Psoas muscle (tissue), 8 donors: Measurements from ENCODE around the gene MYO1D. TPM values are rescaled to one million over a fixed set of nuclear protein-coding genes. Genes with fewer than 3 reads are reported as not detected.

Experiments used
- ATAC-seq, 4 donors: fragments of 200-7000 bp; cut with Tn5 transposase; one replicate each; pipeline ENCODE4 v1.9.1; 2020; ENCODE audit warnings: moderate library complexity in 3 of 4, mild to moderate bottlenecking in 2 of 4
- DNase-seq, 2 donors: peaks; one replicate each; pipeline ENCODE4 v3.0.0-alpha.2; 2020
- H3K27ac ChIP-seq: fragments of 200-600 bp; one replicate; pipeline ENCODE4 v1.8.0; 2022
- H3K27me3 ChIP-seq, 3 donors: fragments of 200-600 bp in 1 of 3; one replicate each; pipeline versions ENCODE4 v1.6.1 to v1.8.0; 2013 to 2022; ENCODE audit warnings: low read length in 2 of 3, mild to moderate bottlenecking in 2 of 3, moderate library complexity in 1 of 3; ENCODE audit not compliant: insufficient read depth in 3 of 3
- H3K36me3 ChIP-seq, 2 donors: fragments of 200-600 bp in 1 of 2; one replicate each; pipeline versions ENCODE4 v1.6.1 to v1.8.0; 2013 to 2022; ENCODE audit warnings: low read depth in 1 of 2, mild to moderate bottlenecking in 1 of 2, moderate library complexity in 1 of 2; ENCODE audit not compliant: insufficient read depth in 1 of 2
- H3K4me1 ChIP-seq: fragments of 200-600 bp; one replicate; pipeline ENCODE4 v1.8.0; 2022
- H3K4me3 ChIP-seq: fragments of 200-600 bp; one replicate; pipeline ENCODE4 v1.8.0; 2022; ENCODE audit warnings: mild to moderate bottlenecking
- H3K9me3 ChIP-seq: fragments of 200-600 bp; one replicate; pipeline ENCODE4 v1.8.0; 2022
- CTCF ChIP-seq: fragments of 200-600 bp; IDR thresholded peaks from one replicate; pipeline ENCODE4 v1.8.0; 2022; ENCODE audit warnings: antibody characterized with exemption
- WGBS, 3 donors: extraction: QIAGEN DNeasy Blood & Tissue Kit; methylation state at CpG; one replicate each; pipeline versions ENCODE4 v1.1.6 to v1.1.7; 2013; 5-methylcytosine and 5-hydroxymethylcytosine counted together
- intact Hi-C, 2 donors: fragments of 100-400 bp; cut with DNase I; formaldehyde crosslinking; loops; one replicate each; pipeline versions ENCODE4 v1.11.0 to v1.14.2; 2022
- polyA plus RNA-seq, 3 donors: library from polyadenylated mRNA; stranded (reverse); fragments of 200-250 nt; gene quantifications; one replicate each; pipeline ENCODE4 v1.2.3, GENCODE V29; 2013
- total RNA-seq, 4 donors: library from RNA; stranded (reverse); fragmentation: NEBNext Ultra II Directional in 2 of 4; extraction: Animal tissue kit (Norgen Biotek cat#: 25700) in 2 of 4; gene quantifications; one replicate each; pipeline versions ENCODE4 v1.2.1 to v1.2.4, GENCODE V29; 2021 to 2023
- donor health status: healthy with polysubstance abuse.
- donor health status: DM: no; HTN: no; CAD: no; lungs with moderate emphysema.
- donor health status: Bipolar disorder and iron deficiency.
- donor health status: healthy.
- donor health status: DM: yes; HTN: yes; CAD: no.
- donor health status: DM: no; HTN: no; CAD: no.
- donor health status: DM: no; HTN: no; CAD: no.
- donor health status: DM: yes; HTN: yes; CAD: no.

The MYO1D gene
- total and polyA plus RNA-seq, 7 donors = 1.8 to 5.9 (median 4.1) TPM

DNA sequence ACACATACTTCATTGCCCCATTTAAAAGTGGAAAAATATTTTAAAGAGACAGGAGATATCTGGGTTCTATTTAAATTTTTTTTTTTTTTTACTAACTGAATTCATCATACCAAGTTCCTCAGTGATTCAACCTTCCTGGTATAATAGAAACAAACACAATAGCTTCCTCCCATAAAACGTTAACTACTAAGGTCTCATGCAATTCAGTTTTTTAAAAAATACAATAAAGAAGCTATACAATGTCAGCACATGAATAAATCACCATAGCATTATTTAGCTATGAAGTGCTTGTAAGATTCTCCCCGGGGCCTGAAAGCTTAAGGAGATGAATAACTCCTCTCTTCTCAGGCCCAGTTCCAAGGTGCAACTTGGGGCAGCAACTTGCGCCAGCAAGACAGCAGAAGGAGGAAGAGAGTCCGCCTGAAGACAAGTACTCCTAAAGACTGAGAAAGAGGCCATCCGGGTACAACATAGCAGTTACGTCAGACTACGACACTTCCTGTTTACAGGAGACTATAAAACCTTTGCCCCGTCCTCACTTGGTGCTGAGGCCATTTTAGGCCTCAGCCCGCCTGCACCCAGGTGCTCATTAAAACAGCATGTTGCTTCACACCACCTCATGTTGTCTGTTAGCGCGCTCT is 81.5 kb downstream of the MYO1D start:
- H3K27ac ChIP-seq = no peak overlapping the region
- no peak overlapping the region for H3K4me3 ChIP-seq
- ATAC-seq (no peak), DNase-seq (no peak)
- 81 to 87% (median 85%) methylated on average over 11 of the region's 11 CpGs for WGBS, 3 donors
- no peaks in the 10 kb centered on the region for H3K9me3 ChIP-seq
- no peaks in the 10 kb centered on the region for H3K36me3 ChIP-seq
- intact Hi-C loops = no loop called here
- no peaks in the 10 kb centered on the region for H3K4me1 ChIP-seq
- H3K27me3 ChIP-seq = peaks cover 0 to 4% (median 0%) of the 10 kb centered on the region in 3 donors
- TF ChIP-seq CTCF = no peak

DNA sequence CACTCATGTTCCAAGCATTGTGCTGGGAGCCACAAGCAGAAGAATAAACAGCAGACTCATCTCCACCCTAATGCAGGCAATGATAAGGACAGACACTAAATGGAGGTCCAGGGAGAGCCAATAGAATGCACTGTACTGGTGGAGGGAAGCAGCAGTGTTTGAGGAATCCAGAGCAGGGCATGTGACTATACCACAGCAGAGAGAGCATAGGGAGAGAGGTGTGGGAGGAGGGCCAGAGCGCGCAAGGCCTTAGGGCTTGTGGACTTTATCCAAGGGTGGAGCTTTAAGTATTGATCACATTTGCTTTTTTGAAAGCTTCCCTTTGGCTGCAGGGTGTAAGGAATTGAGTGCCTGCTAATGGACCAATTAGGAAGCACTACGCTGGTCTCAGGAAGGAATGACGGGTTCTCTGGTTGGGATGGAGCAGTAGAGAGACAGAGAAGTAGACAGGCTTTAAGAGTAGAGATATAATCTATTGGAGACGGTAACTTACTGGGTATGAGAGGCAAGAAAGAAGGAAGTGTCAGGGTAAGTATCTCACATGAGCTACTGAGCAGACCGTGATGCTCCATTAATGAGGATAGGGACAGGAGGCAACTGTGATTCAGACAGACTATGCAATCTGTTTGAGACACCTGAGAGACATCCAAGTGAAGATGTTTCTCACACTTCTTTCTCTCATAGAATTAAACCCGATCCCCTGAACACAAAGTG is 82.2 kb downstream of the MYO1D start:
- intact Hi-C loops = no loop called here
- H3K4me3 ChIP-seq = no peak overlapping the region
- H3K36me3 ChIP-seq = no peaks in the 10 kb centered on the region
- H3K27ac ChIP-seq = no peak overlapping the region
- DNase-seq = no peak
- no peak for TF ChIP-seq CTCF
- H3K4me1 ChIP-seq = no peaks in the 10 kb centered on the region
- H3K9me3 ChIP-seq = no peaks in the 10 kb centered on the region
- 88 to 93% (median 92%) methylated on average over 7 of the region's 7 CpGs for WGBS, 3 donors
- no peak for ATAC-seq
- H3K27me3 ChIP-seq = peaks cover 0 to 4% (median 0%) of the 10 kb centered on the region in 3 donors

DNA sequence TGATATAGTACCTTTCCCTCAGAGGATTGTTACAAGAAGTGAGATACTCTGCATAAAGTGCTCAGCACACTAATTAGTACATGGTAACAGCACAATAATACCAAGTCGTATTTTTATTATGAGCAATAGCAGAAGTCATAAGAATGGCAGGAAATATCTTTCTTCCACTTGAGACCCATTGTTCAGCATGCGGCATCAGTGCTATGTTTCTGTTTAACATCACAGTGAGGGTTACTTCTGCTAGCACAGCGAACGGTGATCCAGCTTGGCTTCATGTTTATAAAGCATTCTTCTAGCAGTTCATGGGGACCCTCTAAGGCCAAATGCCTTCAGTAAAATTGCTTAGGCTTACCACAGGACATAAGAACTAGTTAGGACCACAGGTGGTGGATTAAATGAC is 83.1 kb downstream of the MYO1D start:
- H3K27me3 ChIP-seq = peaks cover 0 to 4% (median 0%) of the 10 kb centered on the region in 3 donors
- DNase-seq (no peak), ATAC-seq (no peak)
- WGBS, 3 donors = 69 to 73% (median 71%) methylated on average over 4 of the region's 4 CpGs
- no peaks in the 10 kb centered on the region for H3K36me3 ChIP-seq
- intact Hi-C loops = no loop called here
- no peak for TF ChIP-seq CTCF
- H3K27ac ChIP-seq = no peak overlapping the region
- no peaks in the 10 kb centered on the region for H3K9me3 ChIP-seq
- H3K4me3 ChIP-seq = no peak overlapping the region
- H3K4me1 ChIP-seq = no peaks in the 10 kb centered on the region

GRCh38 chr17:32792207-32792606 is 84.7 kb downstream of the MYO1D start:
- intact Hi-C loops = no loop called here
- DNase-seq = no peak
- ATAC-seq = no peak
- no peaks in the 10 kb centered on the region for H3K36me3 ChIP-seq
- no peak for TF ChIP-seq CTCF
- no peaks in the 10 kb centered on the region for H3K4me1 ChIP-seq
- H3K27me3 ChIP-seq = peaks cover 0 to 4% (median 0%) of the 10 kb centered on the region in 3 donors
- whole genome bisulfite sequencing, 3 donors = 86 to 88% (median 87%) methylated on average over 1 of the region's 1 CpG
- no peaks in the 10 kb centered on the region for H3K9me3 ChIP-seq
- H3K27ac ChIP-seq = no peak overlapping the region
- no peak overlapping the region for H3K4me3 ChIP-seq
